Measurements from ENCODE around the gene TRIM28. TPM values are rescaled to one million over a fixed set of nuclear protein-coding genes. Genes with fewer than 3 reads are reported as not detected.

The TRIM28 gene
- total and polyA plus RNA-seq, 9 of the 15 experiments (the other 6 are each of a cell fraction or from before 2014, with no cell fraction given) = 12.1 to 797 (median 490) TPM

GRCh38 chr19:58571575-58571947 is 27.7 kb downstream of the TRIM28 start (continued):
- TF ChIP-seq ZBTB40 (IDR thresholded peaks at IDR 0.05) (no peak), ZBTB40 (CRISPR knock-in tag; IDR thresholded peaks at IDR 0.05) (no peak), POLR2B (IDR thresholded peaks at IDR 0.05; ENCODE audit: low read depth, partially characterized antibody) (no peak), MITF (IDR thresholded peaks at IDR 0.05) (no peak)

All from K562 (cell line).